Naive thymus-derived CD4-positive, alpha-beta T cell (primary cell): ENCODE results near the gene AZIN2. TPM values are rescaled to one million over a fixed set of nuclear protein-coding genes. Genes with fewer than 3 reads are reported as not detected.

Experiments
- ATAC-seq: fragments of 150-1000 bp; cut with Tn5 transposase; 2 replicates; pipeline ENCODE4 v1.10.0; 2021; ENCODE audit warnings: mild to moderate bottlenecking, moderate library complexity
- CTCF ChIA-PET: fragments of 350-600 bp; sonication (Branson Sonifier 250); formaldehyde crosslinking; loops from one replicate; lab custom pipeline; 2021; ENCODE audit warnings: antibody characterized with exemption; lab: Charles Lee
- POLR2A ChIA-PET: fragments of 350-600 bp; sonication (Branson Sonifier 250); formaldehyde crosslinking; loops from one replicate; lab custom pipeline; 2021; ENCODE audit warnings: antibody characterized with exemption, inconsistent platforms; lab: Charles Lee
- DNase-seq, 9 donors: peaks; one replicate each; pipeline versions ENCODE4 v3.0.0 to v3.0.0-alpha.2; 2020 to 2022; ENCODE audit warnings: mixed read lengths in 1 of 9
- H3K27ac ChIP-seq: one replicate; pipeline ENCODE4 v1.7.0; 2013; ENCODE audit warnings: mild to moderate bottlenecking, low read depth, low read length, moderate library complexity
- H3K27me3 ChIP-seq, 2 donors: one replicate each; pipeline ENCODE4 v1.7.0; 2013; ENCODE audit warnings: low read length in 2 of 2, mild to moderate bottlenecking in 2 of 2, moderate library complexity in 2 of 2; ENCODE audit not compliant: control insufficient read depth in 2 of 2, insufficient read depth in 2 of 2
- H3K36me3 ChIP-seq, 3 experiments: 1 replicate in 2 of 3; 2 replicates in 1 of 3; pipeline ENCODE4 v1.7.0; 2013; ENCODE audit warnings: low read length in 3 of 3, mild to moderate bottlenecking in 3 of 3, moderate library complexity in 1 of 3; ENCODE audit not compliant: insufficient read depth in 3 of 3, control insufficient read depth in 2 of 3
- H3K4me1 ChIP-seq, 2 donors: one replicate each; pipeline ENCODE4 v1.7.0; 2013; ENCODE audit warnings: low read length in 2 of 2, mild to moderate bottlenecking in 2 of 2, moderate library complexity in 1 of 2; ENCODE audit not compliant: control insufficient read depth in 2 of 2, insufficient read depth in 2 of 2
- H3K4me3 ChIP-seq: 2 replicates; pipeline ENCODE4 v1.7.0; 2013; ENCODE audit warnings: mild to moderate bottlenecking, low read length
- H3K9me3 ChIP-seq, 3 experiments: 1 replicate in 2 of 3; 2 replicates in 1 of 3; pipeline ENCODE4 v1.7.0; 2013; ENCODE audit warnings: low read length in 3 of 3; ENCODE audit not compliant: control insufficient read depth in 2 of 3
- H3K27ac Mint-ChIP-seq, 9 donors: one replicate each; pipeline ENCODE4 v1.8.0; 2020 to 2022; ENCODE audit warnings: mixed read lengths in 9 of 9, mild to moderate bottlenecking in 8 of 9, moderate library complexity in 5 of 9, inconsistent platforms in 2 of 9
- H3K27me3 Mint-ChIP-seq, 5 donors: one replicate each; pipeline ENCODE4 v1.8.0; 2021 to 2022; ENCODE audit warnings: mixed read lengths in 5 of 5, mild to moderate bottlenecking in 1 of 5
- H3K36me3 Mint-ChIP-seq, 5 donors: one replicate each; pipeline ENCODE4 v1.8.0; 2020 to 2022; ENCODE audit warnings: mixed read lengths in 5 of 5, mild to moderate bottlenecking in 3 of 5, inconsistent platforms in 1 of 5
- H3K4me1 Mint-ChIP-seq, 7 donors: one replicate each; pipeline ENCODE4 v1.8.0; 2020 to 2022; ENCODE audit warnings: mixed read lengths in 7 of 7, mild to moderate bottlenecking in 3 of 7, inconsistent platforms in 1 of 7
- H3K4me3 Mint-ChIP-seq, 10 donors: one replicate each; pipeline ENCODE4 v1.8.0; 2020 to 2022; ENCODE audit warnings: mild to moderate bottlenecking in 10 of 10, mixed read lengths in 10 of 10, moderate library complexity in 6 of 10, inconsistent platforms in 2 of 10
- H3K9me3 Mint-ChIP-seq, 11 donors: one replicate each; pipeline ENCODE4 v1.8.0; 2020 to 2022; ENCODE audit warnings: mixed read lengths in 11 of 11, mild to moderate bottlenecking in 4 of 11, inconsistent platforms in 1 of 11, moderate library complexity in 1 of 11
- intact Hi-C, 2 donors: fragments of 100-400 bp; cut with micrococcal nuclease; formaldehyde crosslinking; loops; one replicate each; pipeline ENCODE4 v1.15.1; 2023
- polyA plus RNA-seq, 2 donors: library from polyadenylated mRNA; unstranded; fragments of 300-500 nt; fragmentation: Illumina TruSeq; gene quantifications; one replicate each; pipeline ENCODE4 v1.2.3, GENCODE V29; 2021
- total RNA-seq, 6 experiments: library from RNA in 5 of 6; stranded (reverse) in 5 of 6; gene quantifications; 1 replicate in 5 of 6; 2 replicates in 1 of 6; pipeline ENCODE4 v1.2.3 and lab custom pipeline; 2021 to 2026

Gene AZIN2
- total and polyA plus RNA-seq, 7 experiments from 2014 or later, result 4.3 to 9.6 (median 6.0) TPM

- ChIA-PET POLR2A (no interaction called here), CTCF (no interaction called here)
- no peak for ATAC-seq
These were observed 78.6 kb downstream of the AZIN2 start for GRCh38 chr1:33159577-33159976.

GRCh38 chr1:33161061-33161681 lies 80.2 kb downstream of the AZIN2 start:
- H3K9me3 Mint-ChIP-seq, result peaks cover 0 to 1% (median 0%) of the 10 kb centered on the region in 11 donors
- H3K36me3 Mint-ChIP-seq, result peaks cover 6 to 33% (median 10%) of the 10 kb centered on the region in 5 donors
- ChIA-PET CTCF (no interaction called here), POLR2A (no interaction called here)
- H3K9me3 ChIP-seq, result no peaks in the 10 kb centered on the region
- H3K27me3 Mint-ChIP-seq, result no peaks in the 10 kb centered on the region
- DNase-seq, result no peak
- no peak overlapping the region for H3K4me3 ChIP-seq
- peaks cover 0 to 44% (median 0%) of the 10 kb centered on the region in 3 experiments for H3K36me3 ChIP-seq
- intact Hi-C loops, result no loop called here
- H3K27ac ChIP-seq, result no peak overlapping the region
- peaks cover 0 to 15% (median 0%) of the 10 kb centered on the region in 7 donors for H3K4me1 Mint-ChIP-seq
- H3K27me3 ChIP-seq, result no peaks in the 10 kb centered on the region
- no peak for ATAC-seq
- no peaks in the 10 kb centered on the region for H3K4me1 ChIP-seq
- H3K27ac Mint-ChIP-seq, result peak overlapping the region in 2 of 9 donors; percentile 9 to 43
- H3K4me3 Mint-ChIP-seq, result no peak overlapping the region

More at GRCh38 chr1:33159577-33159976, 78.6 kb downstream of the AZIN2 start:
- Histone ChIP-seq H3K9me3 (no peaks in the 10 kb centered on the region), H3K4me3 (no peak overlapping the region), H3K27me3 (no peaks in the 10 kb centered on the region), H3K4me1 (no peaks in the 10 kb centered on the region), H3K27ac (no peak overlapping the region), H3K36me3 (peaks cover 0 to 44% (median 0%) of the 10 kb centered on the region in 3 experiments)
- no peak overlapping the region for H3K4me3 Mint-ChIP-seq
- intact Hi-C loops, result no loop called here
- no peak overlapping the region for H3K27ac Mint-ChIP-seq
- H3K4me1 Mint-ChIP-seq, result peaks cover 0 to 18% (median 0%) of the 10 kb centered on the region in 7 donors
- peaks cover 7 to 38% (median 13%) of the 10 kb centered on the region in 5 donors for H3K36me3 Mint-ChIP-seq
- no peaks in the 10 kb centered on the region for H3K27me3 Mint-ChIP-seq
- H3K9me3 Mint-ChIP-seq, result peaks cover 0 to 1% (median 0%) of the 10 kb centered on the region in 11 donors
- no peak for DNase-seq

DNA sequence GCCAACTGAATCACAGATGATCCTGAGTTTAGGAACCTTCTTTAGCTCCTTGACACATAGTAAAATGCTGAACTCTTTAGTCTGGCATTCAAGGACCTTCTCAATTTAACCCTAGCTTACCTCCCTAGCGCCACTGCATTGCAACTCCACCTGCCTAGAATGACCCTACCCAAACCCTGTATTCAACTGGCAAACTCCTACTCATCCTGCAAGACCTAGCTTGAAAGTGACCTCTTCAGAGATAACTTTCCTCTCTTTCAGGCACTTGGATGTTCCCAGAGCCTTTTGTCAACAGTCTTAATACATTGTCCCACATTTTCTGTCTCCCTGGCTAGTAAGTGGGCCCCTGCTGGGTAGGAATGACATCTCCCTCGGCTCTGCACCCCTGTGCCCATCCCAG lies 81.2 kb downstream of the AZIN2 start:
- H3K4me1 ChIP-seq, result no peaks in the 10 kb centered on the region
- H3K9me3 ChIP-seq, result no peaks in the 10 kb centered on the region
- intact Hi-C loops, result no loop called here
- peak overlapping the region in 3 of 9 donors; percentile 11 to 73 (median 46) for H3K27ac Mint-ChIP-seq
- H3K4me3 Mint-ChIP-seq, result no peak overlapping the region
- peaks cover 0 to 1% (median 0%) of the 10 kb centered on the region in 11 donors for H3K9me3 Mint-ChIP-seq
- no peaks in the 10 kb centered on the region for H3K27me3 ChIP-seq
- no peak overlapping the region for H3K27ac ChIP-seq
- DNase-seq (no peak), ATAC-seq (no peak)
- ChIA-PET CTCF (interaction anchor here (0.7 kb wide), 1 partner anchor 141 kb away, joined by 3 read pairs; no protein-coding TSS in a partner anchor), POLR2A (no interaction called here)
- H3K4me3 ChIP-seq, result no peak overlapping the region
- H3K4me1 Mint-ChIP-seq, result peaks cover 0 to 10% (median 0%) of the 10 kb centered on the region in 7 donors
- H3K36me3 Mint-ChIP-seq, result peaks cover 5 to 36% (median 7%) of the 10 kb centered on the region in 5 donors
- H3K27me3 Mint-ChIP-seq, result no peaks in the 10 kb centered on the region
- H3K36me3 ChIP-seq, result peaks cover 0 to 40% (median 0%) of the 10 kb centered on the region in 3 experiments

- no peak for DNase-seq
- ATAC-seq, result no peak
- Mint-ChIP-seq H3K4me3 (no peak overlapping the region), H3K27me3 (no peaks in the 10 kb centered on the region), H3K36me3 (peaks cover 5 to 44% (median 16%) of the 10 kb centered on the region in 5 donors), H3K27ac (peak overlapping the region in 1 of 9 donors; percentile 5), H3K4me1 (peaks cover 0 to 17% (median 0%) of the 10 kb centered on the region in 7 donors), H3K9me3 (peaks cover 0 to 3% (median 0%) of the 10 kb centered on the region in 11 donors)
- Histone ChIP-seq H3K36me3 (peaks cover 0 to 43% (median 0%) of the 10 kb centered on the region in 3 experiments), H3K27me3 (no peaks in the 10 kb centered on the region), H3K4me3 (no peak overlapping the region), H3K4me1 (no peaks in the 10 kb centered on the region), H3K27ac (no peak overlapping the region), H3K9me3 (no peaks in the 10 kb centered on the region)
- intact Hi-C loops, result no loop called here
- ChIA-PET POLR2A (interaction anchor here (0.6 kb wide), 1 partner anchor 198 kb away, joined by 4 read pairs; no protein-coding TSS in a partner anchor), CTCF (no interaction called here)
These were observed 82.9 kb downstream of the AZIN2 start for GRCh38 chr1:33163621-33164519.

GRCh38 chr1:33165209-33165608 lies 84.3 kb downstream of the AZIN2 start:
- intact Hi-C loops, result no loop called here
- Histone ChIP-seq H3K36me3 (peaks cover 0 to 40% (median 0%) of the 10 kb centered on the region in 3 experiments), H3K27me3 (no peaks in the 10 kb centered on the region), H3K27ac (no peak overlapping the region), H3K4me1 (no peaks in the 10 kb centered on the region), H3K4me3 (no peak overlapping the region), H3K9me3 (no peaks in the 10 kb centered on the region)
- peaks cover 6 to 43% (median 13%) of the 10 kb centered on the region in 5 donors for H3K36me3 Mint-ChIP-seq
- H3K4me1 Mint-ChIP-seq, result peaks cover 0 to 24% (median 2%) of the 10 kb centered on the region in 7 donors
- ChIA-PET POLR2A (interaction anchor here (1.6 kb wide), 1 partner anchor 38 kb away, joined by 3 read pairs; no protein-coding TSS in a partner anchor), CTCF (no interaction called here)
- DNase-seq (no peak), ATAC-seq (no peak)
- H3K27ac Mint-ChIP-seq, result no peak overlapping the region
- H3K9me3 Mint-ChIP-seq, result peaks cover 0 to 3% (median 0%) of the 10 kb centered on the region in 11 donors
- no peaks in the 10 kb centered on the region for H3K27me3 Mint-ChIP-seq
- no peak overlapping the region for H3K4me3 Mint-ChIP-seq

DNA sequence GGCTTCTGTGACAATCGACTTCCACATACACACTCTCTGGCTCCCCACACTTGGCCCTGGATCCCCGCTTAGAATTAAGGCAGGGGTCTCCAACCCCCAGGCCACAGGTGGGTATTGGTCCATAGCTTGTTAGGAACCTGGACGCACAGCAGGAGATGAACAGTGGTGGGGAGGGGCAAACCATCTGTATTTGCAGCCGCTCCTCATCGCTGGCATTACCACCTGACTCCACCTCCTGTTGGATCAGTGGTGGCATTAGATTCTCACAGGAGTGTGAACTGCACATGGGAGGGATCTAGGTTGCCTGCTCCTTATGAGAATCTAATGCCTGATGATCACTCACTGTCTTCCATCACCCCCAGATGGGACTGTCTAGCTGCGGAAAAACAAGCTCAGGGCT lies 84.9 kb downstream of the AZIN2 start:
- no peaks in the 10 kb centered on the region for H3K4me1 ChIP-seq
- ChIA-PET POLR2A (interaction anchor here (0.9 to 1.6 kb wide), 2 partner anchors 16 to 38 kb away, joined by 3 to 6 read pairs; partner anchors contain the start of gene TRIM62), CTCF (no interaction called here)
- H3K27ac ChIP-seq, result no peak overlapping the region
- peaks cover 0 to 40% (median 0%) of the 10 kb centered on the region in 3 experiments for H3K36me3 ChIP-seq
- Mint-ChIP-seq H3K4me3 (no peak overlapping the region), H3K27ac (no peak overlapping the region), H3K27me3 (no peaks in the 10 kb centered on the region), H3K9me3 (peaks cover 0 to 3% (median 0%) of the 10 kb centered on the region in 11 donors), H3K36me3 (peaks cover 6 to 46% (median 13%) of the 10 kb centered on the region in 5 donors), H3K4me1 (peaks cover 0 to 25% (median 2%) of the 10 kb centered on the region in 7 donors)
- H3K27me3 ChIP-seq, result no peaks in the 10 kb centered on the region
- intact Hi-C loops, result no loop called here
- H3K9me3 ChIP-seq, result no peaks in the 10 kb centered on the region
- DNase-seq (no peak), ATAC-seq (no peak)
- no peak overlapping the region for H3K4me3 ChIP-seq
